H9 (cell line): ENCODE results near the gene PTPRN2. TPM values are rescaled to one million over a fixed set of nuclear protein-coding genes. Genes with fewer than 3 reads are reported as not detected.
A peak's percentile ranks its signal among the peaks of the same experiment; 100 is the strongest.

ENCODE experiments used
- DNase-seq: peaks from one replicate; pipeline ENCODE4 v3.0.0-alpha.2; 2017
- H2AFZ ChIP-seq: one replicate; pipeline ENCODE4 v1.6.1; 2013; ENCODE audit warnings: mild to moderate bottlenecking, low read length, control low read depth, moderate library complexity
- H2AK5ac ChIP-seq: 2 replicates; pipeline ENCODE4 v1.6.1; 2013; ENCODE audit warnings: low read length, control low read depth, mixed read lengths; ENCODE audit not compliant: insufficient read length
- H2BK120ac ChIP-seq: one replicate; pipeline ENCODE4 v1.6.1; 2013; ENCODE audit warnings: low read depth, mild to moderate bottlenecking, low read length, control low read depth, inconsistent platforms; ENCODE audit not compliant: poor library complexity, severe bottlenecking
- H2BK12ac ChIP-seq: 2 replicates; pipeline ENCODE4 v1.6.1; 2013; ENCODE audit warnings: low read length, control low read depth, mixed read lengths, low read depth; ENCODE audit not compliant: insufficient read length
- H2BK15ac ChIP-seq: 2 replicates; pipeline ENCODE4 v1.6.1; 2013; ENCODE audit warnings: low read depth, low read length, control low read depth
- H2BK20ac ChIP-seq: one replicate; pipeline ENCODE4 v1.6.1; 2013; ENCODE audit warnings: low read depth, mild to moderate bottlenecking, low read length, control low read depth, inconsistent platforms; ENCODE audit not compliant: poor library complexity, severe bottlenecking
- H2BK5ac ChIP-seq: 2 replicates; pipeline ENCODE4 v1.6.1; 2013; ENCODE audit warnings: low read length, control low read depth, mixed read lengths; ENCODE audit not compliant: insufficient read length
- H3K14ac ChIP-seq: 2 replicates; pipeline ENCODE4 v1.6.1; 2013; ENCODE audit warnings: low read length, control low read depth; ENCODE audit not compliant: insufficient read depth
- H3K18ac ChIP-seq: 2 replicates; pipeline ENCODE4 v1.6.1; 2013; ENCODE audit warnings: low read depth, mild to moderate bottlenecking, mixed read lengths, low read length, control low read depth; ENCODE audit not compliant: insufficient read length
- H3K23ac ChIP-seq: 2 replicates; pipeline ENCODE4 v1.6.1; 2013; ENCODE audit warnings: low read length, control low read depth, mixed read lengths, low read depth; ENCODE audit not compliant: insufficient read length
- H3K23me2 ChIP-seq: 2 replicates; pipeline ENCODE4 v1.6.1; 2013; ENCODE audit warnings: low read depth, mild to moderate bottlenecking, mixed read lengths, low read length, control low read depth; ENCODE audit not compliant: insufficient read length, poor library complexity, severe bottlenecking
- H3K27ac ChIP-seq: 2 replicates; pipeline ENCODE4 v1.5.1; 2013; ENCODE audit warnings: low read length, control low read depth, mixed read lengths, low read depth; ENCODE audit not compliant: insufficient read length
- H3K27me3 ChIP-seq: 2 replicates; pipeline ENCODE4 v1.6.1; 2013; ENCODE audit warnings: low read length, control low read depth, inconsistent platforms; ENCODE audit not compliant: insufficient read depth
- H3K4ac ChIP-seq: 2 replicates; pipeline ENCODE4 v1.6.1; 2013; ENCODE audit warnings: low read depth, mild to moderate bottlenecking, control low read depth, inconsistent platforms, low read length, moderate library complexity
- H3K4me1 ChIP-seq: 2 replicates; pipeline ENCODE4 v1.6.1; 2013; ENCODE audit warnings: low read length, control low read depth, inconsistent platforms; ENCODE audit not compliant: insufficient read depth
- H3K4me2 ChIP-seq: 2 replicates; pipeline ENCODE4 v1.6.1; 2013; ENCODE audit warnings: low read length, control low read depth, mixed read lengths; ENCODE audit not compliant: insufficient read length, insufficient read depth
- H3K56ac ChIP-seq: 2 replicates; pipeline ENCODE4 v1.6.1; 2013; ENCODE audit warnings: low read depth, mild to moderate bottlenecking, mixed read lengths, low read length, control low read depth; ENCODE audit not compliant: insufficient read length
- H3K79me1 ChIP-seq: 2 replicates; pipeline ENCODE4 v1.6.1; 2013; ENCODE audit warnings: low read depth, mild to moderate bottlenecking, moderate library complexity, low read length, control low read depth, inconsistent platforms; ENCODE audit not compliant: insufficient read depth, poor library complexity, severe bottlenecking
- H3K79me2 ChIP-seq: 2 replicates; pipeline ENCODE4 v1.6.1; 2013; ENCODE audit warnings: low read length, control low read depth, inconsistent platforms; ENCODE audit not compliant: insufficient read depth
- H3K9ac ChIP-seq: 2 replicates; pipeline ENCODE4 v1.6.1; 2013; ENCODE audit warnings: low read length, control low read depth, mixed read lengths; ENCODE audit not compliant: insufficient read length; ENCODE audit errors: extremely low read depth
- H3K9me3 ChIP-seq: one replicate; pipeline ENCODE4 v1.6.1; 2013; ENCODE audit warnings: low read depth, low read length, inconsistent platforms; ENCODE audit not compliant: control insufficient read depth
- H3T11ph ChIP-seq: one replicate; pipeline ENCODE4 v1.6.1; 2013; ENCODE audit warnings: mild to moderate bottlenecking, low read length, control low read depth, inconsistent platforms
- H4K20me1 ChIP-seq: one replicate; pipeline ENCODE4 v1.6.1; 2013; ENCODE audit not compliant: control insufficient read depth, insufficient read length, insufficient read depth
- H4K5ac ChIP-seq: 2 replicates; pipeline ENCODE4 v1.6.1; 2013; ENCODE audit warnings: low read depth, mild to moderate bottlenecking, mixed read lengths, low read length, control low read depth; ENCODE audit not compliant: insufficient read length
- H4K8ac ChIP-seq: replicated peaks from 2 replicates; pipeline ENCODE4 v1.6.1; 2013; ENCODE audit warnings: low read length, control low read depth, mixed read lengths, low read depth; ENCODE audit not compliant: insufficient read length
- H4K91ac ChIP-seq: 2 replicates; pipeline ENCODE4 v1.6.1; 2013; ENCODE audit warnings: low read depth, mild to moderate bottlenecking, moderate library complexity, mixed read lengths, low read length, control low read depth; ENCODE audit not compliant: insufficient read length
- H3K27ac Mint-ChIP-seq, 3 experiments: 2 replicates in 2 of 3; 3 replicates in 1 of 3; pipeline ENCODE4 v1.8.0; 2020 to 2021; ENCODE audit warnings: mixed read lengths in 3 of 3, mild to moderate bottlenecking in 1 of 3, moderate library complexity in 1 of 3
- H3K27me3 Mint-ChIP-seq: 2 replicates; pipeline ENCODE4 v1.8.0; 2021; ENCODE audit warnings: low read depth, mild to moderate bottlenecking, moderate library complexity, mixed read lengths
- H3K36me3 Mint-ChIP-seq, 3 experiments: 2 replicates in 2 of 3; 3 replicates in 1 of 3; pipeline ENCODE4 v1.8.0; 2020 to 2021; ENCODE audit warnings: low read depth in 3 of 3, mixed read lengths in 3 of 3; ENCODE audit not compliant: insufficient read depth in 1 of 3
- H3K4me1 Mint-ChIP-seq, 2 experiments: 2 replicates each; pipeline ENCODE4 v1.8.0; 2020; ENCODE audit warnings: mixed read lengths in 2 of 2
- H3K4me3 Mint-ChIP-seq, 2 experiments: 2 replicates in 1 of 2; 3 replicates in 1 of 2; pipeline ENCODE4 v1.8.0; 2020 to 2021; ENCODE audit warnings: mild to moderate bottlenecking in 2 of 2, mixed read lengths in 2 of 2, moderate library complexity in 1 of 2
- H3K9me3 Mint-ChIP-seq, 2 experiments: 2 replicates in 1 of 2; 3 replicates in 1 of 2; pipeline ENCODE4 v1.8.0; 2020; ENCODE audit warnings: mild to moderate bottlenecking in 2 of 2, mixed read lengths in 2 of 2, moderate library complexity in 1 of 2
- CTCF ChIP-seq: fragments of 200-600 bp; sonication (generic); conservative IDR thresholded peaks from 3 replicates; pipeline ENCODE4 v1.8.0; 2021; ENCODE audit warnings: antibody characterized with exemption, mild to moderate bottlenecking
- WGBS: extraction: QIAGEN DNeasy Blood & Tissue Kit; methylation state at CpG from one replicate; pipeline ENCODE4 v1.1.7; 2013; ENCODE audit warnings: missing lambda C conversion rate, low lambda C conversion rate, mixed read lengths; ENCODE audit not compliant: insufficient read length; ENCODE audit errors: extremely low coverage; 5-methylcytosine and 5-hydroxymethylcytosine counted together
- total RNA-seq: library from RNA; stranded (reverse); gene quantifications from 2 replicates; pipeline ENCODE4 v1.2.1, GENCODE V29; 2021

PTPRN2 gene
- total RNA-seq, 1 experiment from 2014 or later, result 5.2 TPM

DNA sequence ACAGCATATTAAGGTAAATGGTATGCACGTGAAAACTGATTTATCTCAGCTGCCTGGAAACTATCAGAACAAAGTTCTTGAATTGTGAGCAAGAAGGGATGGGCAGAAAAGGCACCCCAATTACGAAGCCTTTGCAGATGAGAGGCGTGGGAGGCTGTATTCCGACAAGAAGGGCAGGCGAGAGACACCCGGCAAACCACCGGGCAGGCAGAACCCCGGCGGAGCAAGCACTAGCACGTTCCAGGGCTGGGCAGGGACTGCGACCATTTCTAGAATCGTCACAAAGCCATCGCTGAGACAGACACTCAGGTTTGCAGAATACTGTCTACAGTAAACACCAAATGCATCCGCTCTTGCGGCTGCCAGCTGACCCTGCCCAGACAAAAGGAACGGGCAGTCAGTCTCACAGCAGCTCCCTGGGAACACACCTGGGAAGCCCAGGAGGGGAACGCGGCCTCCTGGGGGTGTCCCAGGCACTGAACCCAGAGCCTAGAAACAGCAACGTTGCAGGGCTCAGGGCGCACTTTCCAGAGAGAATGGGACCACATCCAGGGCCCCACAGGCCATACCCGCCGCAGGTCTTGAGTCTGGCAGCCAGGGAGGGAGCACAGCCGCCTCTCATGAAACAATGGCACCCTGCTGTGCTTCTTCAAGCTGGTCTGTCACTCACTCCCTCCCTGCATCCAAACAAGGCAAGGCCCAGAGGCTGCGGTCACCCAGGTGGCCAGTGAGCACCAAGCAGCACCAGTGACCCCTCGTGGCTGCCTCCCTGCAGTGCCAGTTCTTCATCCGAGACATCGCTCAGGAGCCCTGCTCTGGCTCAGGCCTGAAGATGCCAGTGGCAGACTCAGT is 261.9 kb downstream of the PTPRN2 start:
- H3K27me3 Mint-ChIP-seq, result peaks cover 8% of the 10 kb centered on the region
- no peak overlapping the region for H3K14ac ChIP-seq
- H2BK15ac ChIP-seq, result no peak overlapping the region
- no peak overlapping the region for H3K4ac ChIP-seq
- H3K23me2 ChIP-seq, result peaks cover 3% of the 10 kb centered on the region
- no peak overlapping the region for H2AK5ac ChIP-seq
- no peak overlapping the region for H2BK12ac ChIP-seq
- no peak overlapping the region for H2BK20ac ChIP-seq
- no peaks in the 10 kb centered on the region for H3K79me2 ChIP-seq
- H3K36me3 Mint-ChIP-seq, result peaks cover 0 to 11% (median 3%) of the 10 kb centered on the region in 3 experiments; a peak in 3 of 7 replicates
- H3K27ac Mint-ChIP-seq, result peak overlapping the region in 2 of 3 experiments; percentile 40 to 77; a peak in 3 of 7 replicates
- no peak overlapping the region for H3K9ac ChIP-seq
- no peak overlapping the region for H2BK120ac ChIP-seq
- no peak overlapping the region for H2AFZ ChIP-seq
- peak; percentile 90 for TF ChIP-seq CTCF
- no peak overlapping the region for H3K27ac ChIP-seq
- no peak overlapping the region for H3K18ac ChIP-seq
- peaks cover 21 to 39% of the 10 kb centered on the region in 2 experiments for H3K4me1 Mint-ChIP-seq
- H3K9me3 Mint-ChIP-seq, result peaks cover 14 to 19% of the 10 kb centered on the region in 2 experiments
- peak overlapping the region; percentile 14 for H3K4me2 ChIP-seq
- H3K4me3 Mint-ChIP-seq, result no peak overlapping the region; a peak in 2 of 5 replicates
- peak; percentile 98 for DNase-seq
- H4K91ac ChIP-seq, result no peak overlapping the region
- no CpG with 5 or more reads among the region's 27 CpGs for WGBS
- no peak overlapping the region for H4K5ac ChIP-seq
- H3K23ac ChIP-seq, result no peak overlapping the region
- no peaks in the 10 kb centered on the region for H4K20me1 ChIP-seq
- no peak overlapping the region for H2BK5ac ChIP-seq
- H3K27me3 ChIP-seq, result no peaks in the 10 kb centered on the region
- H4K8ac ChIP-seq, result no peak overlapping the region
- H3K56ac ChIP-seq, result no peak overlapping the region
- no peak overlapping the region for H3T11ph ChIP-seq
- no peaks in the 10 kb centered on the region for H3K79me1 ChIP-seq
- H3K9me3 ChIP-seq, result no peaks in the 10 kb centered on the region
- peaks cover 3% of the 10 kb centered on the region; the same call in 1 of the 2 replicates for H3K4me1 ChIP-seq
